HG03565 (cell line): ENCODE results near the gene CAPN3.

Experiments
- ATAC-seq: cut with Tn5 transposase; IDR thresholded peaks from one replicate; pipeline ENCODE4 v1.9.1; 2021; ENCODE audit warnings: mild to moderate bottlenecking, moderate library complexity; ENCODE audit not compliant: unreplicated experiment

The CAPN3 gene

DNA sequence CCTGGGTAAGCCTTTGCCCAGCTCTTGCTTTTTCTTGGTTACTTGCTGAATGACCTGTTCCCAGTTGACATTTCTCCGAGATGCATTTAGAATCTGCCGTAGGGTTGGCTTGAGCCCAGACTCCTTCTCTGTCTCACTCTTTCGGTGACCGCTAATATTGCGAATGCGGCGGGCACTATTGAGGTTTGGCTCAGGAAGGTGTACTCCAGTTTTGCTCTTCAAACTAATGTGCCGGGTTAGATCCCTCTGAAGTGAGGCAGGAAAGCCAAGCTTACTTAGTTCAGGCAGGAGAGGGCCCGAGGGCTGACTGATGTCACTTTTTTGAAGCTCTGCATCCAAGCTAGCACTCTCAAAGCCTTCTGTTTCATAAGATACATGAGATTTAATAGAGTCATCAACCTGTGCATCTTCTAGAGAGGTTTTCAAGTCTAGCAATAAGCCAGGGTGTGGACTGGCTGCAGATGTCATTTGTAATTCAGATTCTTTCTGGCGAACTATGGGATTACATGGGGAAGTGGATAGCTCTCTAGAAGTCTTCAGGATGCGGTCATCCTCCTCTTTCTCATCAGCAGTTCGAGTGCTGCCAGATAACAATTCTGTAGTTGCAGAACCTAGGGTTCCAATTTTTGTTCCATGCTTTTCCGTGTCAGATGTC, 90.6 kb downstream of the CAPN3 start:
- ATAC-seq = no peak

DNA sequence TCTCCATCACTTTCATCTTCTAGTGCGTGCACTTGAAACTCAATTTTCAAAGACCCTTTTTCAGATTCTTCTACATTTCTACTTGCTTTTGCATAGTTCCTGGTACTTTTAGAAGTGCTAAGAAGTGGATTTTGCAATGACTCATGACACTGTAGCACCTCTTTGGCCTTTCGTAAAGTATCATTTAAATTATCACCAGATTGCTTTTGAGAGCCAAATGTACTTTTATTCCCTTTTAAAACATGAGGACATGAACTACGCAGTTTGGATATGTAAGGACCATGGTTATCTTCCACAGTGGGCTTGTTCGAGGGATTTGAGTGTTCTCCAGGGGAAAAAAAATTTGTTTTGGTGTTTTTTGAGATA, 91.1 kb downstream of the CAPN3 start:
- ATAC-seq = no peak

- ATAC-seq = no peak
These were observed 94.5 kb downstream of the CAPN3 start for GRCh38 chr15:42453826-42454225.

DNA sequence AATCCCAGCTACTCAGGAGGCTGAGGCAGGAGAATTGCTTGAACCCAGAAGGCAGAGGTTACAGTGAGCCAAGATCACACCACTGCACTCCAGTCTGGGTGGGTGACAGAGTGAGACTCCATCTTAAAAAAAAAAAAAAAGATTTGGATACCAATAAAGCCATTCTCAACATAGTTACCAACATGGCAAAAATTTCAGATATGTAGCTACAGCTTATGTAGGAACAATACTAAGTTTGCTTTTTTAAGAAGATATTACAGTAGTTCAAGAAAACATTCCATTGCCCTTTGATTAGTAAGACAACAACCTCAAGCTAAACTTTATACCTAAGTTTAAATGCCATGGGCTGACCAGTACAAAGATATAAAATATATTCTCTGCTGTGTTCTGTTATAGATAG, 97.2 kb downstream of the CAPN3 start:
- ATAC-seq = no peak

GRCh38 chr15:42456971-42457370, 97.7 kb downstream of the CAPN3 start:
- no peak for ATAC-seq

DNA sequence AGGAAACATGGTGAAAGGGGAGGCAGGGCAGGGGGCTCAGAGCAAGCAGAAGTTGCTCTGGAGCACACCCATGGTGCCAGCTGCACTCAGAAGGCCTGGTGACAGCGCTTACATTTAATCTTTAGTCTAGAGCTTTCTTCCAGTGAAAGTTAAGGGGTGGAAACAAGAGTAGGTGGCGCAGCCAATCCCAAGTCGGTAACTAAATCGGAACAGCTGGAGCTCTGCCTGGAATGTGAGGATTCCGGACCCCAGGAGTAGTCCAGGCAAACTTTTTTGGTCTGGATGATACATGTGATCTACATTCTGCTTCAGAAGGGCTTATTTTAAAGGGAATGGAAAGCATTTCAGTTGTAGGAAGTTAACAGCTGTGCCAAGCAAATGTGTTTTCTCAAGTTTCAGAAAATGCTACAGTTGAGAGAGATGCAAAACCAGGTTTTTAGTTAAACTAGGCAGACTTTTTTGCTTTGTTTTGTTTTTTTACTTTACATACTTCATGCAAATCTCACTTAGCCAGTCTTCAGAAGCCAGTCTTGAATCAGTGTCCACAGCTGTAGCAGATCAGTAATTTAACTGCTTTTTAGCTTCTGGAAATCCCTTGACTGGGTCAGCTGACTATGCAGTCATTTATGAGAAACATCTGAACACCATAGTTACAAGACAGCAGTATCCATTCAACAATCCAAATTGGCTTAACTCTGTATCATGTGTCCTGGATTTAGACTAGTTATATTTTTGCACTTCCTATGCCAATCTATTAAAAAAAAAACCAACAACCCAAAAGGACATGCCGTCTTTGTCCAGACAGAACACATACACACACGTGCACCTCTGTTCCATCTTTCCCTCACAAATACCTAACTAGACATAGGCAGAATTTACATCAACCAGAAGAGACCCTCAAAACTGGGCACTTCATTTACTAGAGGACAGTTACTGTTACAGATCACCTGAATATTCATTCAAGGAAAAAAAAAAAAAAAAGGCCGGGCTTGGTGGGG, 98.4 kb downstream of the CAPN3 start:
- ATAC-seq = no peak

DNA sequence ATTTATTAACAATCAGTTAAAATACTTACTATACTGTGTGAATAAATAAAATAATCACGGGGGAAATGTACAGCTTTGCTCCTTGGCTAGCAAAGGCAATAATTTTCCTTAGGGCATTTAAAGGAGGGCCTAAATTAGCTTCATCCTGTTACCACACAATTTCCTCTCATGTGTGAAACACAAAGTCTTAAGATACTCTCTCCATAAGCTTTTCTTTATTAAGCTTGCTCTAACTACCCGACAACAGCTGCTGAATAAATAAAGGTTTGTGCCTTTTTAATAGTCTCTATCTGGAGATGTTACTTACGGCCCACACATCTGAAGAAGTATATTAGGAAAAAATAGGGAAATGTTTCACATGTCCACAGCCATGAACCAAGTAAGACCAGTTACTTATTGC, 102.0 kb downstream of the CAPN3 start:
- ATAC-seq = no peak
